Central memory CD8-positive, alpha-beta T cell (primary cell): ENCODE data around the gene TMEM263.
"Not testable (repeated sequence)": the region's sequence is repeated elsewhere in the genome, so short reads cannot be mapped to it uniquely, and the experiment has no call there.

ENCODE experiments used
- ATAC-seq: fragments of 150-1000 bp; cut with Tn5 transposase; replicated peaks from 2 replicates; pipeline ENCODE4 v1.10.0; 2022; ENCODE audit warnings: mild to moderate bottlenecking, moderate FRiP score, moderate number of reproducible peaks; ENCODE audit not compliant: poor library complexity, severe bottlenecking; ENCODE audit errors: extremely low read depth
- DNase-seq, 2 donors: peaks; one replicate each; pipeline ENCODE4 v3.0.0; 2021; ENCODE audit warnings: low spot score in 2 of 2
- H3K27ac Mint-ChIP-seq: one replicate; pipeline ENCODE4 v1.8.0; 2022; ENCODE audit warnings: low read depth, mild to moderate bottlenecking, moderate library complexity, mixed read lengths
- H3K27me3 Mint-ChIP-seq: one replicate; pipeline ENCODE4 v1.8.0; 2022; ENCODE audit warnings: mixed read lengths
- H3K36me3 Mint-ChIP-seq: one replicate; pipeline ENCODE4 v1.8.0; 2022; ENCODE audit warnings: mild to moderate bottlenecking, moderate library complexity, mixed read lengths; ENCODE audit not compliant: insufficient read depth
- H3K4me1 Mint-ChIP-seq: one replicate; pipeline ENCODE4 v1.8.0; 2022; ENCODE audit warnings: mixed read lengths
- H3K4me3 Mint-ChIP-seq: one replicate; pipeline ENCODE4 v1.8.0; 2022; ENCODE audit warnings: mild to moderate bottlenecking, moderate library complexity, mixed read lengths
- H3K9me3 Mint-ChIP-seq: one replicate; pipeline ENCODE4 v1.8.0; 2022; ENCODE audit warnings: mixed read lengths

Gene TMEM263

GRCh38 chr12:106921976-106922375 is 33.7 kb upstream of the TMEM263 start:
- not testable (repeated sequence) for H3K4me1 Mint-ChIP-seq, H3K4me3 Mint-ChIP-seq, H3K27ac Mint-ChIP-seq, DNase-seq, H3K9me3 Mint-ChIP-seq, H3K36me3 Mint-ChIP-seq, ATAC-seq
- peaks cover 44% of the 10 kb centered on the region for H3K27me3 Mint-ChIP-seq

- H3K4me3 Mint-ChIP-seq, H3K4me1 Mint-ChIP-seq, H3K27ac Mint-ChIP-seq, H3K9me3 Mint-ChIP-seq, ATAC-seq, H3K36me3 Mint-ChIP-seq, DNase-seq: not testable (repeated sequence)
- peaks cover 50% of the 10 kb centered on the region for H3K27me3 Mint-ChIP-seq
These were observed 32.1 kb upstream of the TMEM263 start for GRCh38 chr12:106923594-106923993.

- H3K4me1 Mint-ChIP-seq = no peaks in the 10 kb centered on the region
- H3K4me3 Mint-ChIP-seq = no peak overlapping the region
- H3K27me3 Mint-ChIP-seq = peaks cover 52% of the 10 kb centered on the region
- no peak for DNase-seq
- H3K27ac Mint-ChIP-seq = no peak overlapping the region
- ATAC-seq = no peak
- peaks cover 9% of the 10 kb centered on the region for H3K9me3 Mint-ChIP-seq
- H3K36me3 Mint-ChIP-seq = no peaks in the 10 kb centered on the region
These were observed 31.3 kb upstream of the TMEM263 start for GRCh38 chr12:106924268-106924861.

- ATAC-seq = no peak
- peaks cover 63% of the 10 kb centered on the region for H3K27me3 Mint-ChIP-seq
- H3K4me1 Mint-ChIP-seq = no peaks in the 10 kb centered on the region
- no peaks in the 10 kb centered on the region for H3K36me3 Mint-ChIP-seq
- H3K4me3 Mint-ChIP-seq = no peak overlapping the region
- no peak overlapping the region for H3K27ac Mint-ChIP-seq
- H3K9me3 Mint-ChIP-seq = peaks cover 9% of the 10 kb centered on the region
- no peak for DNase-seq
These were observed 29.1 kb upstream of the TMEM263 start for GRCh38 chr12:106926657-106927056.

- Mint-ChIP-seq H3K4me3 (no peak overlapping the region), H3K4me1 (no peaks in the 10 kb centered on the region), H3K27ac (no peak overlapping the region), H3K27me3 (peaks cover 42% of the 10 kb centered on the region), H3K36me3 (no peaks in the 10 kb centered on the region), H3K9me3 (no peaks in the 10 kb centered on the region)
- no peak for DNase-seq
- no peak for ATAC-seq
These were observed 21.4 kb upstream of the TMEM263 start for GRCh38 chr12:106934277-106934676.

- Mint-ChIP-seq H3K27ac (no peak overlapping the region), H3K4me1 (no peaks in the 10 kb centered on the region), H3K9me3 (no peaks in the 10 kb centered on the region), H3K27me3 (no peaks in the 10 kb centered on the region), H3K4me3 (no peak overlapping the region), H3K36me3 (no peaks in the 10 kb centered on the region)
- DNase-seq = no peak
- ATAC-seq = no peak
These were observed 14.1 kb upstream of the TMEM263 start for GRCh38 chr12:106941481-106942156.

- ATAC-seq = no peak
- Mint-ChIP-seq H3K27ac (no peak overlapping the region), H3K27me3 (no peaks in the 10 kb centered on the region), H3K36me3 (no peaks in the 10 kb centered on the region), H3K9me3 (no peaks in the 10 kb centered on the region), H3K4me3 (no peak overlapping the region), H3K4me1 (no peaks in the 10 kb centered on the region)
- no peak for DNase-seq
These were observed 12.9 kb upstream of the TMEM263 start for GRCh38 chr12:106942775-106943174.

- H3K4me3 Mint-ChIP-seq = no peak overlapping the region
- DNase-seq (no peak), ATAC-seq (no peak)
- no peaks in the 10 kb centered on the region for H3K4me1 Mint-ChIP-seq
- H3K36me3 Mint-ChIP-seq = no peaks in the 10 kb centered on the region
- no peak overlapping the region for H3K27ac Mint-ChIP-seq
- no peaks in the 10 kb centered on the region for H3K27me3 Mint-ChIP-seq
- peaks cover 5% of the 10 kb centered on the region for H3K9me3 Mint-ChIP-seq
These were observed 10.4 kb upstream of the TMEM263 start for GRCh38 chr12:106945261-106945851.

GRCh38 chr12:106947461-106947860 is 8.2 kb upstream of the TMEM263 start:
- no peaks in the 10 kb centered on the region for H3K27me3 Mint-ChIP-seq
- no peak overlapping the region for H3K4me3 Mint-ChIP-seq
- H3K9me3 Mint-ChIP-seq = peaks cover 5% of the 10 kb centered on the region
- H3K36me3 Mint-ChIP-seq = no peaks in the 10 kb centered on the region
- H3K4me1 Mint-ChIP-seq = no peaks in the 10 kb centered on the region
- no peak overlapping the region for H3K27ac Mint-ChIP-seq
- ATAC-seq (no peak), DNase-seq (no peak)

GRCh38 chr12:106950591-106950990 is 5.1 kb upstream of the TMEM263 start:
- Mint-ChIP-seq H3K4me1 (peaks cover 6% of the 10 kb centered on the region), H3K36me3 (peaks cover 5% of the 10 kb centered on the region), H3K27me3 (no peaks in the 10 kb centered on the region), H3K9me3 (peaks cover 5% of the 10 kb centered on the region), H3K4me3 (no peak overlapping the region), H3K27ac (no peak overlapping the region)
- no peak for DNase-seq
- no peak for ATAC-seq

- DNase-seq (no peak), ATAC-seq (no peak)
- H3K9me3 Mint-ChIP-seq = peaks cover 5% of the 10 kb centered on the region
- H3K36me3 Mint-ChIP-seq = peaks cover 18% of the 10 kb centered on the region
- H3K4me1 Mint-ChIP-seq = peaks cover 24% of the 10 kb centered on the region
- H3K4me3 Mint-ChIP-seq = peak overlapping the region; percentile 97
- H3K27me3 Mint-ChIP-seq = no peaks in the 10 kb centered on the region
- H3K27ac Mint-ChIP-seq = no peak overlapping the region
These were observed 2.1 kb upstream of the TMEM263 start for GRCh38 chr12:106953352-106954250.

- Mint-ChIP-seq H3K27me3 (no peaks in the 10 kb centered on the region), H3K27ac (peak overlapping the region; percentile 91), H3K4me1 (peaks cover 24% of the 10 kb centered on the region), H3K4me3 (peak overlapping the region; percentile 97), H3K9me3 (no peaks in the 10 kb centered on the region), H3K36me3 (peaks cover 19% of the 10 kb centered on the region)
- DNase-seq (peak; percentile 11 to 14), ATAC-seq (peak; percentile 27)
These were observed 988 bp upstream of the TMEM263 start for GRCh38 chr12:106954462-106955376.
